SK-N-DZ (cell line): ENCODE measurements around the gene SSH2.

ENCODE experiments used
- DNase-seq: peaks from one replicate; pipeline ENCODE4 v3.0.0-alpha.2; 2015; ENCODE audit warnings: low spot score

Gene SSH2

GRCh38 chr17:29625037-29625750, 304.8 kb downstream of the SSH2 start:
- peak; percentile 42 for DNase-seq

DNA sequence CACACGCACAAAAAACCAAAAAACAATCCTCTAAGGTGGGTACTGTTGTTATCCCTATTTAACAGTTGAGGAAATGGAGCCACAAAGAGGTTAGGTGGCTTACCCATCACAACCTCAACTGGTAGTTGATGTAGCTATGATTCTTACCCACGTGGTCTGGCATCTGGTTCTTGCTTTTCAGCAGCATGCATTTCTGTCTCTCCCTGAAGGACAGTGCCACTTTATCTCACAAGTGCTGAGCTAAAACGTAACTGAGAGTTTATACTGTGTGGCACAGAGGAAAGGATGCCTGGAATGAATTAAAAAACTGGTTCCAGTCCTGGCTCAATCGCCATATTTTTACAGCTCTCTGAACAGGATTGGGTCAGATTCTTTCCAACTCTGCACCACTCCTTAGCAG, 305.4 kb downstream of the SSH2 start:
- no peak for DNase-seq

DNA sequence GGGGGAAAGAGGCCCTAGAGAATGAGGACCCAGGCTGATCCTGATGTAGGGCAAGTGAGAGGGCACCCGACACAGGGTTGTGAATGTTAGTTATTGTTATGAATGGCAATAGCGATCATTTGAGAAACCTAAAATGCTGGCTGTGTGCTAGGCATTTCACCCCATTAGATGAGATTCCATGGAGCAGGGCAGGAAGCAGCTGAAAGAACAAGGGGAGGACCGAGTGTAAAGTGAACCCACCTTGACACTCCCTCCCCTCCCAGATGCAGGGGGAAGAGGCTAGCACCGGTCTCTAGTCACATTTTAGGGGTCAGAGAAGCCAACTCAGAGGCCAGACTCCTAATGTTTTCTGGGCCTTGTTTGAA, 306.8 kb downstream of the SSH2 start:
- no peak for DNase-seq

GRCh38 chr17:29622337-29623282, 307.4 kb downstream of the SSH2 start, which contains the start of gene CORO6:
Gene CORO6 (minus strand): TSS chr17:29622912. CDS start chr17:29621421, 1,491 bp downstream.
- DNase-seq, result peak; percentile 90

GRCh38 chr17:29621751-29622194, 308.3 kb downstream of the SSH2 start:
- DNase-seq, result peak; percentile 49

DNA sequence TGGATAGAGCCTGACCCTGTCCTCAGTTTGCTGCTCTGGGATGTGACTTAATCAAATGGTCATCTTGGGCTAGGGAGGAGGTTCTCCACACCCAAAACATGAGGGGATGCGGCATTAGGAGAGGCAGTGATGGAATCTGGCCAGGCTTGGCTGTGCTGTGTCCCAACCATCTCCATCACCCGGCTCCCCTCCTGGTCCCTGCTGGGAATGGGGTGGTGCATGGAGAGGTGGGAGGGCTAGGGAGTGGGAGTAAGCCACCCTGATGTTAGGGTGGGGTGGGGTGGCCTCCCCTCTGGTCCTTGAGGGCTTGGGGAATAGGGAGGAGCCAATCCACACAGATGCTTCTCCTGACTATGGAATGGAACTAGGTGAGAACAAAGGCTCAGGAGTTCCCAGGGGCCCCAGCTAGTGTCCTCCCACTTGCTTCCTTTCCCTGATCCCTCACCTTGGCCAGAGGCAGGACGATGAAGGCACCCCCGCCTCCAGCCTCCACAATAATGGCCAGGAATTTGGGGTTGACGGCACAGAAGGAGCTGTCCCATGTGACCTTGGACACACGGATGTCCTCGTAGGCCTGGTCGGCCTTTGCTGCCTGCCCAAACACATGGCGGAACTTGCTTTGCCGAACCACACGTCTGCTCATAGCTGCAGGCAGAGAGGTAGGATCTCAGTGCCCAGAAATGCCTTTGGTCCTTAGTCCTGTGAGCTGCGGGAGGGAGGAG, 309.1 kb downstream of the SSH2 start:
- DNase-seq, result no peak

GRCh38 chr17:29620271-29620670, 309.8 kb downstream of the SSH2 start:
- DNase-seq, result no peak

GRCh38 chr17:29619251-29619650, 310.8 kb downstream of the SSH2 start:
- DNase-seq, result no peak

- no peak for DNase-seq
These were observed 311.6 kb downstream of the SSH2 start for GRCh38 chr17:29618272-29619065.

DNA sequence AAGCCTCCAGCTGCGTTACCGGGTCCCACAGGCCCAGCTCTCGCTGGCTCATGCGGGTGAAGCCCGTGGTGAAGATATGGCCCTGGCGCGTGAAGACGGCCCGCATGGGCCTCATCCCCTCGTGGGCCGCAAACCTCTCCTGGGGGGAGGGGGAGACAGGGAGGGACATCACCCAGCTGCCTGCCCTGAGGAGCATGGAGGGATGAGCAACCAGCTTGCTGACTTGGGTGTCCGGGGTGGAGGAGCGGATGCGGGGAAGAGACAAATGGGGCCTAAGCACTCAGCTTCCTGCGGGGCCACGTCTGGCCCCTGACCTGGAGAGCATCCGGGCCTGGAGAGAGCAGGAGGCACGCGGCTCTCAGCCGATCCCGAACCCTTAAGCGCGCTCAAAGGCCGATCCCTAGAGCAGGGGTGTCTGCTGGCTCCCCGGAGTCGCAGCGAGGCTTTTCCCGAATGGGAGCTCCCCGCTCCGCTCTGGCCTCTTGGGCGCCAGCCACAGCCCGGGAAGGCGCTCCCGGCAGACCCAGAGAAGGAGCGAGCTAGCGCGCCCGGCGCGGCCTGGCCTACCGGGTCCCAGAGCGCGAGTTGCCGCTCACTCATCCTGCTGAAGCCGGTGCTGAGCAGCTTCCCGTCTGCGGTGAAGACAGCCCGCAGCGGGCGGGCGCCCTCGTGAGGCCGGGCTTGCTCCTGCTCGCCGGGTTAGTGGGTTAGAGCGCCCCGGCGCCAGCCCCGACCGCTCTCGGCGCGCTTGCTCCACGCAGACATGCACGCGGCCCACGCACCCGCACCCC, 312.4 kb downstream of the SSH2 start:
- no peak for DNase-seq

DNA sequence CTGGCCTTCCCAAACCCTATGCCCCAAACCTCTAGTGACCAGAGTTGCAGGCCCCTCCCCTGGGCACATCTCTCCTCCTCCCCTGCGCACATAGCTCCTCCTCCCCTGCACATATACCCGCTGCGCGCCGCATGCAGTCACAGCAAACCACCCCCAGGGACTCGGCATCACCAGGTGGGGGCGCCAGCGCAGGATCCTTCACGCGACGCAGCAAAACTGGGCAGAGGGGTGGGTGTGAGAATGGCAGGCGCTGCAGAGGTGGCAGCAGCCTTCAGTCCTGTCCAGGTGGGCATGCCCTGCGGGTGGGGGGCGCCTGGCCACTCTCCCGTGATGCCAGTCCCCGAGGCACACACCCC, 312.9 kb downstream of the SSH2 start:
- DNase-seq, result no peak

DNA sequence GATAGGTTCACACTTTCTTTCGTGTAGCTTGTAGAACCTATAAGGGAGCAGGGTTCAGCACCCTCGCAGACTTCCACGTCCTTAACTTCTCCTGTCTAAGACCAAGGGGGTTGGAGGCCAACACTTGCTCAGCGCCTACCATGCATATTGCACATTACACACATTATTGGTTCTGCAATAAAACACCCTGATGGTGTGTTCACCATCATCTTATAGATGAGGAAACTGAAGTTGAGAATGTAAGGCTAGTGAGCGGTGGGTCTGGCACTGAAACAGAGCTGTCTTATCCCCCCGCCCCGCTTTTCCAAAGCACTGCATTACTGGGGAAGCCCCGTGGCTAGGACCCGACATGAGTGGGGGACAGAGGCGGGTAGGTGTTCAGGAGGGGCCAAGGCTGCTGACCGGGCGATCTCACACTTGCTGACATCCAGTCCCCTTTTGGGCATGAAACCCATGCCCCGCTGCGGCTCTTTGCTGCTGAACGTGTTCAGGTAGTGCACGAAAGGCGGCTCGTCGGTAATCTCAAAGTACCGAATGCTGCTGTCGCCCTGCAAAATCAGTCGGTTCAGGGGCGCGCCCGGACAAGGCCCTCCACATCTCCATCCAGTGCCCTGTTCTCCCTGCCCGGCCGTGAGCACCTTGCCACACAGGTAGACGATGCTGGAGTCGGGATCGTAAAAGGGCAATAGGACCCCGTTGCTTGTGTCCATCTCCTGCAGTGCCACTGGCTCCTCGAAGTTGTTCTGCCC, 313.6 kb downstream of the SSH2 start:
- DNase-seq, result no peak

DNA sequence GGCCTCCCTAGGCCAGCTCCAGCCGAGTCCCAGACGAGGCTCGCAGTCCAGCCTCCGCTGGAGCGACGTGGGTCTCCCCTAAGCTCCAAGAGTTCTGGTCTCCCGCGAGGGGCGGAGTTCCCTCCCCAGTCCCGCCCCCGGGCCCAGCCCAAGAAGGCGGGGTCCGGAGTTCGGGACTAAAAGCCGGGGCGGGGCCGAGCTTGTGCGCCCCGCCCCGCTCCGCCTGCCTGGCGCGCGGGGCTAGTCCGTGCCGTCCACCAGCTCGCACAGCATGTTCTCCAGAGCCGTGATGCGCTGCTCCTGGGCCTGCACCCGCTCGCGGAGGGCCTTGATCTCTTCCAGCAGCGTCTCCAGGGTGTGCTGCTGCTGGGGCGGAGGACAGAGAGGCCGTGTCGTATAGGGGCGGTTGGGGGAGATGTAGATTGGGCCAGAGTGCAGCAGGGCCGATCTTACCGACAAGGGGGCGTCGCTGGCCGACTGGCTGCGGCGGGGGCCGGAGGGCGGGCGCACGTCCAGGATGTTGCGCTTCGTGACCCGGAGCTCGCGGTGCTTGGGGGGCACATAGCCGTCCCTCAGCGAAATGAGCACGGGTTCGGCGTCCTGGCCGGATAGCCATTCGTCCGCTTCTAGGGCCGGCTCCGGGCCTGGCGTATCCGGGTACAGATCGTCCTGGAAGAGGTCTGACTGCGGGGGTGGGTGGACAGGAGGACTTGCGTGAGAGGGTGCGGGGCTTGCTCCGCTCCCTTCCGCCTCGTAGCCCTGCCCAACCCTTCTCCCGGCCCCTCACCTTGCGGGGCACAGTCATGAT, 314.3 kb downstream of the SSH2 start:
- no peak for DNase-seq

- DNase-seq, result no peak
These were observed 315.0 kb downstream of the SSH2 start for GRCh38 chr17:29615048-29615385.

DNA sequence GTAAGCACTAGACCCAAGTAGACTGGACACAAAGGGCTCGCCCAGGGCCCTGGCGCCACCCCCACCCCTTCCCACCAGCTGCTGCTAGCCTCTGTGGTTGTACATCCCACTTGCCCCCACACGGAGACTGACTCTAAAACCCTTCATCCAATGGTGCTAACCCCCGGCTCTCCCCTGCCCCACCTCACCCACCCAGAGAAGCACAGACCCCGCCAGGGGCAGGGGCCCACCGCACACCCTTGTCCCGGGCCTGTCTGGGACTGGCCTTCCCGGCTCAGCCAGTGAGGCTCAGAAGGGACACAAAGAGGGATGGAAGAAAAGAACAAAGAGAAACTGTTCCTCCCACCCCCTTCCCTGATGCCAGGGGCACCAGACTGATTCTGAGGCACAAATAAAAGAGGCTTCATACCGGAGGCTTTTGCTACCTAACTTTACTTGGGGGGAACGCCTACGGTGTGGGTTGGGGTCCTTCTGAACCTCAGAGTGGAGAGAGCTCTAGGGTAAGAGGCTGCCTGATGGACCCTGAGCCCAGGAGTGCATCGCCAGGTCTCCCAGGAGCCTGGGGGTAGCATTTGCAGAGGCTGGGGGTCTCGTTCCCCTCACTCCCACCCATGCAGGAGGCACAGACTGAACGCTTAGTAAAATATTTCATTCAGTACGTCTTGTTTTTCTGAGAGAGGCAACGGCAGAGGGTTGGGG, 315.5 kb downstream of the SSH2 start:
- DNase-seq, result no peak

DNA sequence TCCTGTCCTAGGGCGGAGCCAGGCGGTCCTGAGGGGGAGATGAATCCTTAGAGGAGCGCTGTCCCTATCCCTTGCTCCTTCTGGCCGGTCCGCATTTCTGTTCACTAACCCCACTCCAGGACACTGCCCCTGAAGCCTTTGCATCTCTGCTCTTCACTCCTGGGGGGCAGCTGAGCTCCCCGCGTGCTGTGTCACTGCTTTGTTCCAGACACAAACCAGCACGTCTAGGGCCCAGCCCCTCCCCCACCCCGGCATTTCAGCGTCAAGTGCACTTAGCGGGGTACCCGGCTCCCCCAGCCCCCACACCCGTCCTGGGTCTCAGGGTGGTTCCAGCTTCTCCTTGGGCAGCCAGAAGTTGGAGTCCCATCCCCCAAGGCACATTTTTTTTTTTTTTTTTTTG, 316.2 kb downstream of the SSH2 start:
- DNase-seq, result no peak

- no peak for DNase-seq
These were observed 316.6 kb downstream of the SSH2 start for GRCh38 chr17:29613352-29613837.
